Amygdala (tissue), 56 donors: ENCODE results near the gene ADORA2A.
A peak's percentile ranks its signal among the peaks of the same experiment; 100 is the strongest.

Experiments
- DNase-seq, 56 donors: peaks; one replicate each; lab custom pipeline; 2025; lab: John Stamatoyannopoulos, UW

Gene ADORA2A

GRCh38 chr22:24444251-24444650, 16.9 kb downstream of the ADORA2A start:
- DNase-seq: no peak

- DNase-seq: no peak
Measured at GRCh38 chr22:24444729-24445466, 17.5 kb downstream of the ADORA2A start.

- no peak for DNase-seq
Measured at GRCh38 chr22:24445481-24446259, 18.3 kb downstream of the ADORA2A start.

- no peak for DNase-seq
Measured at GRCh38 chr22:24446260-24446611, 18.8 kb downstream of the ADORA2A start.

- no peak for DNase-seq
Measured at GRCh38 chr22:24450610-24451009, 23.2 kb downstream of the ADORA2A start.

GRCh38 chr22:24451162-24451561, 23.8 kb downstream of the ADORA2A start:
- no peak for DNase-seq

- DNase-seq: no peak
Measured at GRCh38 chr22:24453853-24454252, 26.5 kb downstream of the ADORA2A start.

- DNase-seq: no peak
Measured at GRCh38 chr22:24455039-24455438, 27.6 kb downstream of the ADORA2A start.

GRCh38 chr22:24455751-24456426, 28.5 kb downstream of the ADORA2A start:
- peak in 1 of 56 donors; percentile 39 for DNase-seq

GRCh38 chr22:24457894-24458420, 30.6 kb downstream of the ADORA2A start:
- no peak for DNase-seq

- no peak for DNase-seq
Measured at GRCh38 chr22:24459911-24460310, 32.5 kb downstream of the ADORA2A start.

GRCh38 chr22:24460418-24461089, 33.2 kb downstream of the ADORA2A start:
- no peak for DNase-seq

- DNase-seq: no peak
Measured at GRCh38 chr22:24463071-24463760, 35.8 kb downstream of the ADORA2A start.

GRCh38 chr22:24465566-24465965, 38.2 kb downstream of the ADORA2A start:
- DNase-seq: no peak

GRCh38 chr22:24465975-24466374, 38.6 kb downstream of the ADORA2A start:
- DNase-seq: no peak

- peak in 3 of 56 donors; percentile 3 to 7 (median 4) for DNase-seq
Measured at GRCh38 chr22:24466716-24467328, 39.4 kb downstream of the ADORA2A start.

GRCh38 chr22:24467340-24467739, 39.9 kb downstream of the ADORA2A start:
- no peak for DNase-seq

- DNase-seq: no peak
Measured at GRCh38 chr22:24471570-24471969, 44.2 kb downstream of the ADORA2A start.

- DNase-seq: no peak
Measured at GRCh38 chr22:24473284-24473683, 45.9 kb downstream of the ADORA2A start.

- DNase-seq: no peak
Measured at GRCh38 chr22:24474221-24474620, 46.8 kb downstream of the ADORA2A start.
